VCaP (cell line): ENCODE measurements around the gene TRIAP1.

Experiments
- H3K27ac ChIP-seq: fragments of 450-650 bp; 2 replicates; pipeline ENCODE4 v1.5.1; 2017
- CTCF ChIP-seq: fragments of 450-650 bp; conservative IDR thresholded peaks from 2 replicates; pipeline ENCODE4 v1.5.1; 2017; ENCODE audit warnings: mild to moderate bottlenecking, moderate library complexity

Gene TRIAP1

GRCh38 chr12:120394483-120395367, 51.5 kb downstream of the TRIAP1 start:
- peak overlapping the region; percentile 99 for H3K27ac ChIP-seq
- TF ChIP-seq CTCF = no peak
